GM21737 (cell line): ENCODE data around the gene PIGS.
"Not testable (repeated sequence)": the region's sequence is repeated elsewhere in the genome, so short reads cannot be mapped to it uniquely, and the experiment has no call there.

Source experiments
- ATAC-seq: cut with Tn5 transposase; IDR thresholded peaks from one replicate; pipeline ENCODE4 v1.9.1; 2021; ENCODE audit warnings: mild to moderate bottlenecking, moderate library complexity; ENCODE audit not compliant: unreplicated experiment

The PIGS gene

GRCh38 chr17:28579526-28579925, 8.2 kb upstream of the PIGS start:
- ATAC-seq = no peak

- ATAC-seq = no peak
Observed at GRCh38 chr17:28578246-28579195, 7.2 kb upstream of the PIGS start.

GRCh38 chr17:28577466-28577824, 6.1 kb upstream of the PIGS start:
- no peak for ATAC-seq

- peak; percentile 78 for ATAC-seq
Observed at GRCh38 chr17:28576758-28577465, 5.6 kb upstream of the PIGS start, which contains the start of gene ALDOC. TSS of gene ALDOC (minus strand) at chr17:28576895. CDS start at chr17:28575532, 1,363 bp downstream.

GRCh38 chr17:28576016-28576415, 4.7 kb upstream of the PIGS start:
- ATAC-seq = not testable (repeated sequence)

GRCh38 chr17:28575126-28575795, 3.9 kb upstream of the PIGS start:
- no peak for ATAC-seq

GRCh38 chr17:28574526-28574925, 3.2 kb upstream of the PIGS start:
- ATAC-seq = no peak

- no peak for ATAC-seq
Observed at GRCh38 chr17:28573966-28574480, 2.7 kb upstream of the PIGS start.

- ATAC-seq = no peak
Observed at GRCh38 chr17:28573521-28573920, 2.2 kb upstream of the PIGS start.

- ATAC-seq = no peak
Observed at GRCh38 chr17:28573040-28573380, 1.7 kb upstream of the PIGS start.

GRCh38 chr17:28572259-28573039, 1.1 kb upstream of the PIGS start:
- ATAC-seq = no peak

- peak; percentile 23 for ATAC-seq
Observed at GRCh38 chr17:28570716-28571360, 486 bp downstream of the PIGS start.

- no peak for ATAC-seq
Observed at GRCh38 chr17:28569446-28569845, 1.9 kb downstream of the PIGS start.

- no peak for ATAC-seq
Observed at GRCh38 chr17:28567604-28568003, 3.7 kb downstream of the PIGS start.

- no peak for ATAC-seq
Observed at GRCh38 chr17:28563475-28563874, 7.8 kb downstream of the PIGS start.

GRCh38 chr17:28555022-28555421, 16.3 kb downstream of the PIGS start:
- ATAC-seq = no peak

- no peak for ATAC-seq
Observed at GRCh38 chr17:28554565-28554964, 16.8 kb downstream of the PIGS start.

- ATAC-seq = no peak
Observed at GRCh38 chr17:28553000-28553505, 18.3 kb downstream of the PIGS start.

GRCh38 chr17:28552176-28552999, 18.9 kb downstream of the PIGS start, which contains the start of gene UNC119:
TSS of gene UNC119 (minus strand) at chr17:28552624. CDS start at chr17:28552557, 67 bp downstream.
- peak; percentile 63 for ATAC-seq
